ENCODE measurements around the gene POU3F1. TPM values are rescaled to one million over a fixed set of nuclear protein-coding genes. Genes with fewer than 3 reads are reported as not detected.

The POU3F1 gene
- total RNA-seq, 1 experiment from 2014 or later, result not detected

DNA sequence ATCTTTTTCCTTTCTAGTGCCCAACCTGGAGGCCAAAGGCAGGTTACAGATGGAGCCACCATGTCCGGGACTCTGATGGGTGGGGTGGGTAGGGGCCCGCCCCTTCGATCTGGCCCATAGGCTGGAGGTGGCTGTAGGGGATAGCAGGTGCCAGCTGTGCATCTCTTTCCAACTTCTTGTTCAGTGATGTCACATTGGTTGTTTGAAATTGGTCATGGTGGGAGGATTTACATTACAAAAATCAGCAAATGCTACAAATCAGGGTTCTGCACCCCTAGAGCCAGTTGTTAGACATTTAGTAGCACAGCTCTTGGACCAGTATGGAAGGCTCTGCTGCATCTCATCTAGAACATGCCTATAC, 22.4 kb upstream of the POU3F1 start:
- Histone ChIP-seq H3K4me3 (ENCODE audit: low read depth, low read length) (no peak overlapping the region), H3K4me1 (no peaks in the 10 kb centered on the region), H3K9me3 (no peaks in the 10 kb centered on the region), H3K36me3 (ENCODE audit: control insufficient read depth, insufficient read depth, low read length) (no peaks in the 10 kb centered on the region), H3K27me3 (replicated peaks; ENCODE audit: control insufficient read depth, insufficient read depth, low read length) (no peaks in the 10 kb centered on the region)
- intact Hi-C loops (cut with micrococcal nuclease; ENCODE audit: unreplicated experiment), result no loop called here
- ChIA-PET POLR2A (no interaction called here), CTCF (interaction anchor here (0.6 kb wide), 1 partner anchor 487 kb away, joined by 3 read pairs; no protein-coding TSS in a partner anchor)
- TF ChIP-seq, protein P1, sequence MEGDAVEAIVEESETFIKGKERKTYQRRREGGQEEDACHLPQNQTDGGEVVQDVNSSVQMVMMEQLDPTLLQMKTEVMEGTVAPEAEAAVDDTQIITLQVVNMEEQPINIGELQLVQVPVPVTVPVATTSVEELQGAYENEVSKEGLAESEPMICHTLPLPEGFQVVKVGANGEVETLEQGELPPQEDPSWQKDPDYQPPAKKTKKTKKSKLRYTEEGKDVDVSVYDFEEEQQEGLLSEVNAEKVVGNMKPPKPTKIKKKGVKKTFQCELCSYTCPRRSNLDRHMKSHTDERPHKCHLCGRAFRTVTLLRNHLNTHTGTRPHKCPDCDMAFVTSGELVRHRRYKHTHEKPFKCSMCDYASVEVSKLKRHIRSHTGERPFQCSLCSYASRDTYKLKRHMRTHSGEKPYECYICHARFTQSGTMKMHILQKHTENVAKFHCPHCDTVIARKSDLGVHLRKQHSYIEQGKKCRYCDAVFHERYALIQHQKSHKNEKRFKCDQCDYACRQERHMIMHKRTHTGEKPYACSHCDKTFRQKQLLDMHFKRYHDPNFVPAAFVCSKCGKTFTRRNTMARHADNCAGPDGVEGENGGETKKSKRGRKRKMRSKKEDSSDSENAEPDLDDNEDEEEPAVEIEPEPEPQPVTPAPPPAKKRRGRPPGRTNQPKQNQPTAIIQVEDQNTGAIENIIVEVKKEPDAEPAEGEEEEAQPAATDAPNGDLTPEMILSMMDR (IDR thresholded peaks at IDR 0.05; ENCODE audit: insufficient read depth in 1 of 2, low read depth in 1 of 2, low read length in 1 of 2, severe bottlenecking in 1 of 2, unreplicated experiment in 1 of 2), result no peak
- no peak for DNase-seq
- no peaks in the 10 kb centered on the region for H3K9me3 Mint-ChIP-seq (ENCODE audit: unreplicated experiment)
- no peak overlapping the region for H3K4me3 Mint-ChIP-seq (ENCODE audit: unreplicated experiment)
- H3K27me3 Mint-ChIP-seq (ENCODE audit: insufficient read depth, unreplicated experiment), result peaks cover 27% of the 10 kb centered on the region
- H3K4me1 Mint-ChIP-seq (ENCODE audit: low read depth, unreplicated experiment), result peaks cover 8% of the 10 kb centered on the region
- H3K36me3 Mint-ChIP-seq (ENCODE audit: insufficient read depth, unreplicated experiment), result no peaks in the 10 kb centered on the region
- no peak overlapping the region for H3K27ac Mint-ChIP-seq (ENCODE audit: unreplicated experiment)
- BruUV-seq (replicated peaks), result no TSS peak

DNA sequence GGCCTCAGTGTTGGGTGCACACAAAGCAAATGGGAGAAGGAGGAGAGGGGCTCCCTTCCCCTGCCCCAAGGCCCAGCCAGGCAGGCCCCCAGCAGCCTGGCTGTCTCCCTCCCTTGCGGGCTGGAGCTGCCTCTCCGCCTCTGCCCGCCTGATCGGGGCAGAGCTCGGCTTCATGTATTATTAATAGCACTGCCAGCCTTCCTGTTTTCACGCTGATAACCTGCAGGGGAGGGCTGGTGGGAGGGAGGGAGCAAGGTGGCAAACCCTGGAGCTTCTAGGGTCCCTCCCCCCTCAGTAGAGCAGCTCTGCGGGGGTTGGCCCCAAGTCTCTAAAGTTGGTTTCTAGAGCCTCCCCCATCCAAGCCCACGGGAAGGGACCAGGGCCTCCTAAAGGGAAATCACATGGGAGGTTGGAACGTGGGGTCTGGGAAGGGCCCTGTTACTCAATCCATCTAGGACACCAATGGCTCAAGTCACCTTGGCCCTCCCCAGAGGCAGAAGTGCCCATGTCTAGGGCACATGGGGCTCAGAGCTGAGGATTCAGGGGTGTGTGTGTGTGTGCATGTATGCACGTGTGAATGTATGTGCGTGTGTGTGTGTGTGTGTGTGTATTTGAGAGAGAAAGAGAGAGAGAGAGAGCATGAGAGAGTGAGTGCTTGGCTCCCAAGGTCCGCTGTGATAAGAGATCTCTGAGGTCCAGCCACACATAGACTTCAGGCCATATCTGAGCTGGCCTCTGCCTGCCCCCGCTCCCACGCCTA, 21.8 kb upstream of the POU3F1 start:
- Mint-ChIP-seq H3K9me3 (ENCODE audit: unreplicated experiment) (no peaks in the 10 kb centered on the region), H3K27ac (ENCODE audit: unreplicated experiment) (no peak overlapping the region)

DNA sequence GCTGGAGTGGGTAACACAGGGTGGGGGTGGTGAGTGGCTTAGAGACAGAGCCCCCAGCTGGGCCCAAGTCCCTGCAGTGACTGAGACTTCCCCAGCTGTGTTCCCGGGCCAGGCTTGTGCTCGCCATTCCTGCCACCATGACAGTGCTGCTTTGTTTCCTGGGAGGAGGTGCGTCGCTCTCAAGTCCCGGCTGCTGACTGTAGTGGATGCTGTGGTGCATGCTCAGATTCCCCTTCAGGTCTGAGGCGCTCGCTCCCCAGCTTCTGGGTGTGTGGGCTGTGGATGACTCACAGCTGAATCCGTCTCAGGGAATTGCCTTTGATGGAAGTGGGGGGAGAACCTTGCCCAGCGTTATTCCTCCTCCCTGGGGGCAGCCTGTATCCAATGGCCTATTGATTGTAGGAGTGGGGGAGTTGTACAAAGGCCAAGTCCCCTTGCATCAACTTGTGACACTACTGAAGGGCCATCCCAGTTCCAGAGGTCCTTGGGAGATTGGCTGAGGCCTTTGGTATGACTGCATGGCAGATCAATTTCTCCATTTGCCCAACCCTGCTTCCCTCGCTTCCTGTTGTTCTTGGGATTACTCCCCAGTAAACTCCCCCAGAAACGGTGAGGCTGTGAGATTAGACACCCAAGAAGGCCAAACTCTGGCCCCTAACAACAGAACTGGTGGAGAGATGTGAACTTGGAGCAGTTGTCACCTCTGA, 17.8 kb upstream of the POU3F1 start:
- H3K27ac Mint-ChIP-seq (ENCODE audit: unreplicated experiment), result no peak overlapping the region
- Histone ChIP-seq H3K4me1 (no peaks in the 10 kb centered on the region), H3K27me3 (replicated peaks; ENCODE audit: control insufficient read depth, insufficient read depth, low read length) (no peaks in the 10 kb centered on the region), H3K36me3 (ENCODE audit: control insufficient read depth, insufficient read depth, low read length) (no peaks in the 10 kb centered on the region), H3K4me3 (ENCODE audit: low read depth, low read length) (no peak overlapping the region), H3K9me3 (no peaks in the 10 kb centered on the region)
- POLR2A ChIA-PET, result no interaction called here
- no peak overlapping the region for H3K4me3 Mint-ChIP-seq (ENCODE audit: unreplicated experiment)
- H3K4me1 Mint-ChIP-seq (ENCODE audit: low read depth, unreplicated experiment), result no peaks in the 10 kb centered on the region
- intact Hi-C loops (cut with micrococcal nuclease; ENCODE audit: unreplicated experiment), result no loop called here
- H3K36me3 Mint-ChIP-seq (ENCODE audit: insufficient read depth, unreplicated experiment), result no peaks in the 10 kb centered on the region
- CTCF ChIA-PET, result no interaction called here
- no peaks in the 10 kb centered on the region for H3K9me3 Mint-ChIP-seq (ENCODE audit: unreplicated experiment)
- BruUV-seq (replicated peaks), result no TSS peak
- TF ChIP-seq, protein P1 (IDR thresholded peaks at IDR 0.05; ENCODE audit: insufficient read depth in 1 of 2, low read depth in 1 of 2, low read length in 1 of 2, severe bottlenecking in 1 of 2, unreplicated experiment in 1 of 2), result no peak
- peaks cover 9% of the 10 kb centered on the region for H3K27me3 Mint-ChIP-seq (ENCODE audit: insufficient read depth, unreplicated experiment)
- no peak for DNase-seq

More for the DNA sequence above, 21.8 kb upstream of the POU3F1 start:
- ChIA-PET POLR2A (no interaction called here), CTCF (interaction anchor here (0.6 kb wide), 1 partner anchor 488 kb away, joined by 3 read pairs; no protein-coding TSS in a partner anchor)
- TF ChIP-seq, protein P1 (IDR thresholded peaks at IDR 0.05; ENCODE audit: insufficient read depth in 1 of 2, low read depth in 1 of 2, low read length in 1 of 2, severe bottlenecking in 1 of 2, unreplicated experiment in 1 of 2), result no peak
- Histone ChIP-seq H3K27me3 (replicated peaks; ENCODE audit: control insufficient read depth, insufficient read depth, low read length) (no peaks in the 10 kb centered on the region), H3K4me3 (ENCODE audit: low read depth, low read length) (no peak overlapping the region), H3K9me3 (no peaks in the 10 kb centered on the region), H3K4me1 (no peaks in the 10 kb centered on the region), H3K36me3 (ENCODE audit: control insufficient read depth, insufficient read depth, low read length) (no peaks in the 10 kb centered on the region)
- no TSS peak for BruUV-seq (replicated peaks)
- Mint-ChIP-seq H3K4me3 (ENCODE audit: unreplicated experiment) (no peak overlapping the region), H3K27me3 (ENCODE audit: insufficient read depth, unreplicated experiment) (peaks cover 23% of the 10 kb centered on the region), H3K36me3 (ENCODE audit: insufficient read depth, unreplicated experiment) (no peaks in the 10 kb centered on the region), H3K4me1 (ENCODE audit: low read depth, unreplicated experiment) (peaks cover 3% of the 10 kb centered on the region)
- DNase-seq, result no peak
- intact Hi-C loops (cut with micrococcal nuclease; ENCODE audit: unreplicated experiment), result no loop called here
